ENCODE data around the gene GNA12. TPM values are rescaled to one million over a fixed set of nuclear protein-coding genes. Genes with fewer than 3 reads are reported as not detected.

GNA12 gene
- total and polyA plus RNA-seq, 10 of the 15 experiments (the other 5 are each of a cell fraction or from before 2014, with no cell fraction given): 1.9 to 51.8 (median 12.6) TPM

GRCh38 chr7:2845034-2845592, 1.0 kb upstream of the GNA12 start:
- BruUV-seq (replicated peaks): TSS peak; percentile 87
- RAD21 ChIA-PET (ENCODE audit: unreplicated experiment): interaction anchor here (0.8 to 1.1 kb wide), 2 partner anchors 24 to 135 kb away, joined by 3 to 4 read pairs; no protein-coding TSS in a partner anchor
- Histone ChIP-seq H3K36me3 (ENCODE audit: control insufficient read depth in 2 of 2, insufficient read depth in 2 of 2, low read length in 1 of 2) (0 out of 4 replicates have a peak, but pooled peaks cover 0 to 4% of the 10 kb centered on the region in 2 experiments), H3K4me3 (peak overlapping the region; percentile 80), H3K79me2 (ENCODE audit: control insufficient read depth, insufficient read depth, low read length) (peaks cover 4% of the 10 kb centered on the region), H4K20me1 (ENCODE audit: control insufficient read depth, insufficient read depth) (no peaks in the 10 kb centered on the region), H3K4me1 (ENCODE audit: control insufficient read depth, insufficient read depth, low read length) (peaks cover 7% of the 10 kb centered on the region), H3K9ac (ENCODE audit: control insufficient read depth, insufficient read depth, low read length) (peak overlapping the region; percentile 11; the same call in 1 of the 2 replicates), H3K27ac (ENCODE audit: control insufficient read depth, insufficient read depth) (no peak overlapping the region), H3K27me3 (replicated peaks in 1 of 2; ENCODE audit: control insufficient read depth in 2 of 2, insufficient read depth in 2 of 2, low read length in 1 of 2) (no peaks in the 10 kb centered on the region), H3K4me2 (ENCODE audit: control insufficient read depth, insufficient read depth) (peak overlapping the region; percentile 28), H3K9me3 (replicated peaks; ENCODE audit: control insufficient read depth, insufficient read depth, low read length) (no peaks in the 10 kb centered on the region; the same call in 2 of the 3 replicates), H2AFZ (ENCODE audit: control insufficient read depth, low read depth, low read length) (peak overlapping the region; percentile 57)
- TF ChIP-seq CREB1 (IDR thresholded peaks at IDR 0.05; ENCODE audit: low read depth): no peak
- TF ChIP-seq SIX5 (IDR thresholded peaks at IDR 0.05; ENCODE audit: low read depth, low read length, severe bottlenecking): no peak
- no peak for TF ChIP-seq MXI1 (IDR thresholded peaks at IDR 0.05; ENCODE audit: low read depth, low read length)
- no peak for TF ChIP-seq NRF1 (conservative IDR thresholded peaks at IDR 0.05; ENCODE audit: low read depth, low read length)
- no peak for TF ChIP-seq CHD1 (IDR thresholded peaks at IDR 0.05; ENCODE audit: low read depth, low read length)
- no peak for TF ChIP-seq STAT1 (conservative IDR thresholded peaks at IDR 0.05)
- TF ChIP-seq, protein P1, sequence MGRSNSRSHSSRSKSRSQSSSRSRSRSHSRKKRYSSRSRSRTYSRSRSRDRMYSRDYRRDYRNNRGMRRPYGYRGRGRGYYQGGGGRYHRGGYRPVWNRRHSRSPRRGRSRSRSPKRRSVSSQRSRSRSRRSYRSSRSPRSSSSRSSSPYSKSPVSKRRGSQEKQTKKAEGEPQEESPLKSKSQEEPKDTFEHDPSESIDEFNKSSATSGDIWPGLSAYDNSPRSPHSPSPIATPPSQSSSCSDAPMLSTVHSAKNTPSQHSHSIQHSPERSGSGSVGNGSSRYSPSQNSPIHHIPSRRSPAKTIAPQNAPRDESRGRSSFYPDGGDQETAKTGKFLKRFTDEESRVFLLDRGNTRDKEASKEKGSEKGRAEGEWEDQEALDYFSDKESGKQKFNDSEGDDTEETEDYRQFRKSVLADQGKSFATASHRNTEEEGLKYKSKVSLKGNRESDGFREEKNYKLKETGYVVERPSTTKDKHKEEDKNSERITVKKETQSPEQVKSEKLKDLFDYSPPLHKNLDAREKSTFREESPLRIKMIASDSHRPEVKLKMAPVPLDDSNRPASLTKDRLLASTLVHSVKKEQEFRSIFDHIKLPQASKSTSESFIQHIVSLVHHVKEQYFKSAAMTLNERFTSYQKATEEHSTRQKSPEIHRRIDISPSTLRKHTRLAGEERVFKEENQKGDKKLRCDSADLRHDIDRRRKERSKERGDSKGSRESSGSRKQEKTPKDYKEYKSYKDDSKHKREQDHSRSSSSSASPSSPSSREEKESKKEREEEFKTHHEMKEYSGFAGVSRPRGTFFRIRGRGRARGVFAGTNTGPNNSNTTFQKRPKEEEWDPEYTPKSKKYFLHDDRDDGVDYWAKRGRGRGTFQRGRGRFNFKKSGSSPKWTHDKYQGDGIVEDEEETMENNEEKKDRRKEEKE (IDR thresholded peaks at IDR 0.05): no peak
- TF ChIP-seq TCF7 (IDR thresholded peaks at IDR 0.05; ENCODE audit: borderline replicate concordance): no peak
- no peak for TF ChIP-seq IRF4 (IDR thresholded peaks at IDR 0.05; ENCODE audit: low read depth, low read length)
- TF ChIP-seq, protein P2, sequence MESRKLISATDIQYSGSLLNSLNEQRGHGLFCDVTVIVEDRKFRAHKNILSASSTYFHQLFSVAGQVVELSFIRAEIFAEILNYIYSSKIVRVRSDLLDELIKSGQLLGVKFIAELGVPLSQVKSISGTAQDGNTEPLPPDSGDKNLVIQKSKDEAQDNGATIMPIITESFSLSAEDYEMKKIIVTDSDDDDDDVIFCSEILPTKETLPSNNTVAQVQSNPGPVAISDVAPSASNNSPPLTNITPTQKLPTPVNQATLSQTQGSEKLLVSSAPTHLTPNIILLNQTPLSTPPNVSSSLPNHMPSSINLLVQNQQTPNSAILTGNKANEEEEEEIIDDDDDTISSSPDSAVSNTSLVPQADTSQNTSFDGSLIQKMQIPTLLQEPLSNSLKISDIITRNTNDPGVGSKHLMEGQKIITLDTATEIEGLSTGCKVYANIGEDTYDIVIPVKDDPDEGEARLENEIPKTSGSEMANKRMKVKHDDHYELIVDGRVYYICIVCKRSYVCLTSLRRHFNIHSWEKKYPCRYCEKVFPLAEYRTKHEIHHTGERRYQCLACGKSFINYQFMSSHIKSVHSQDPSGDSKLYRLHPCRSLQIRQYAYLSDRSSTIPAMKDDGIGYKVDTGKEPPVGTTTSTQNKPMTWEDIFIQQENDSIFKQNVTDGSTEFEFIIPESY (IDR thresholded peaks at IDR 0.05): no peak
- TF ChIP-seq MLLT1 (IDR thresholded peaks at IDR 0.05): no peak
- no peak for TF ChIP-seq SMARCA5 (IDR thresholded peaks at IDR 0.05)
- intact Hi-C loops (cut with micrococcal nuclease; ENCODE audit: unreplicated experiment) (loop anchor here (2.0 kb wide), 1 partner anchor 86 kb away; no protein-coding TSS in a partner anchor), in situ Hi-C loops (cut with MboI) (no loop called here)
- CTCF ChIA-PET: interaction anchor here (0.8 to 1.3 kb wide), 3 partner anchors 8 to 135 kb away, joined by 3 to 4 read pairs (median 3); no protein-coding TSS in a partner anchor
- 77% methylated on average over 14 of the region's 14 CpGs for WGBS (ENCODE audit: insufficient coverage, insufficient replicate concordance, low lambda C conversion rate, missing lambda C conversion rate)
- POLR2A ChIA-PET: interaction anchor here (0.6 to 1.2 kb wide), 4 partner anchors 9 to 135 kb away, joined by 3 to 5 read pairs (median 4); no protein-coding TSS in a partner anchor
- DNase-seq (ENCODE audit: low read depth, low spot score) (no peak), ATAC-seq (no peak), FAIRE-seq (no peak)
- SMC1A ChIA-PET (ENCODE audit: uncharacterized antibody, unreplicated experiment): interaction anchor here (1.0 to 1.4 kb wide), 10 partner anchors 8 to 193 kb away, joined by 3 to 12 read pairs (median 4); no protein-coding TSS in a partner anchor
